HepG2 (cell line): ENCODE data around the gene NEDD4L. TPM values are rescaled to one million over a fixed set of nuclear protein-coding genes. Genes with fewer than 3 reads are reported as not detected.

Experiments used
- GABPB1 ChIP-seq: IDR thresholded peaks from 2 replicates; pipeline ENCODE4 v1.6.1; 2016; ENCODE audit warnings: mild to moderate bottlenecking, missing genetic modification reagents, moderate library complexity, missing compliant biosample characterization
- HDAC6 ChIP-seq: fragments of 200-600 bp; sonication (generic); IDR thresholded peaks from 2 replicates; pipeline ENCODE4 v1.7.0; 2017; ENCODE audit warnings: mild to moderate bottlenecking, antibody characterized with exemption, low read length, low read depth
- HNRNPH1 ChIP-seq: fragments of 200-400 bp; formaldehyde crosslinking; optimal IDR thresholded peaks from 2 replicates; pipeline ENCODE3; 2017; ENCODE audit warnings: mild to moderate bottlenecking, low read depth, low read length
- KDM4B ChIP-seq: sonication (generic); formaldehyde crosslinking; IDR thresholded peaks from 2 replicates; pipeline ENCODE4 v1.4.0; 2020; ENCODE audit warnings: missing genetic modification reagents
- PHF20 ChIP-seq: sonication (generic); formaldehyde crosslinking; IDR thresholded peaks from 2 replicates; pipeline ENCODE4 v1.5.0; 2020; ENCODE audit warnings: mild to moderate bottlenecking, missing genetic modification reagents
- TOE1 ChIP-seq: sonication (generic); formaldehyde crosslinking; IDR thresholded peaks from 2 replicates; pipeline ENCODE4 v1.4.0; 2020; ENCODE audit warnings: mild to moderate bottlenecking, missing genetic modification reagents
- U2AF2 ChIP-seq: fragments of 200-400 bp; formaldehyde crosslinking; IDR thresholded peaks from 2 replicates; pipeline ENCODE4 v1.6.1; 2017; ENCODE audit warnings: low read depth, mild to moderate bottlenecking, low read length
- ZBTB8A ChIP-seq: sonication (generic); formaldehyde crosslinking; IDR thresholded peaks from 2 replicates; pipeline ENCODE4 v1.4.0; 2020; ENCODE audit warnings: mild to moderate bottlenecking, low read depth, missing genetic modification reagents, borderline replicate concordance
- ZIK1 ChIP-seq: sonication (generic); formaldehyde crosslinking; IDR thresholded peaks from 2 replicates; pipeline ENCODE4 v1.5.0; 2020; ENCODE audit warnings: mild to moderate bottlenecking, low read depth, missing genetic modification reagents, borderline replicate concordance
- ZMAT3 ChIP-seq: sonication (generic); formaldehyde crosslinking; conservative IDR thresholded peaks from 2 replicates; pipeline ENCODE4 v1.7.0; 2021; ENCODE audit warnings: missing genetic modification reagents
- ZNF180 ChIP-seq: sonication (generic); formaldehyde crosslinking; IDR thresholded peaks from 2 replicates; pipeline ENCODE4 v1.4.0; 2020; ENCODE audit warnings: low read depth, missing genetic modification reagents, borderline replicate concordance
- ZNF232 ChIP-seq: sonication (generic); formaldehyde crosslinking; IDR thresholded peaks from 2 replicates; pipeline ENCODE4 v1.4.0; 2020; ENCODE audit warnings: missing genetic modification reagents, borderline replicate concordance
- ZNF350 ChIP-seq: sonication (generic); formaldehyde crosslinking; IDR thresholded peaks from 2 replicates; pipeline ENCODE4 v1.4.0; 2020; ENCODE audit warnings: mild to moderate bottlenecking, low read depth, missing genetic modification reagents, borderline replicate concordance
- ZNF496 ChIP-seq: sonication (generic); formaldehyde crosslinking; IDR thresholded peaks from 2 replicates; pipeline ENCODE4 v1.8.1; 2023; ENCODE audit warnings: mild to moderate bottlenecking, moderate library complexity, missing genetic modification reagents; ENCODE audit not compliant: insufficient replicate concordance
- ZNF577 ChIP-seq: sonication (generic); formaldehyde crosslinking; IDR thresholded peaks from 2 replicates; pipeline ENCODE4 v1.4.0; 2020; ENCODE audit warnings: mild to moderate bottlenecking, low read depth, missing genetic modification reagents, borderline replicate concordance
- ZSCAN20 ChIP-seq: sonication (generic); formaldehyde crosslinking; IDR thresholded peaks from 2 replicates; pipeline ENCODE4 v1.4.0; 2020; ENCODE audit warnings: missing genetic modification reagents, mild to moderate bottlenecking, borderline replicate concordance
- polyA plus RNA-seq, 8 experiments: library from polyadenylated mRNA; depleted of rRNA in 3 of 8; stranded (reverse) in 7 of 8; unstranded in 1 of 8; fragments of >200 nt; fragmentation: Illumina TruSeq in 4 of 8; extraction: Trizol in 4 of 8; gene quantifications; 2 replicates each; pipeline versions ENCODE4 v1.2.1 to v1.2.3, GENCODE V29; 2011 to 2016; ENCODE audit warnings: low read depth in 4 of 8, missing spikeins in 1 of 8, mixed read lengths in 1 of 8; ENCODE audit not compliant: insufficient read depth in 1 of 8
- total RNA-seq, 5 experiments: library from RNA; depleted of rRNA; stranded (reverse); fragments of >200 nt; fragmentation: Illumina TruSeq; extraction: Trizol; gene quantifications; 2 replicates each; pipeline ENCODE4 v1.2.3, GENCODE V29; 2016; ENCODE audit warnings: low read depth in 1 of 5
- TF ChIP-seq, protein P1 (sequence below): sonication (generic); formaldehyde crosslinking; conservative IDR thresholded peaks from 2 replicates; pipeline ENCODE4 v1.5.0; 2020; ENCODE audit warnings: missing genetic modification reagents
- TF ChIP-seq, protein P2 (sequence below): sonication (generic); formaldehyde crosslinking; IDR thresholded peaks from 2 replicates; pipeline ENCODE4 v1.5.0; 2020; ENCODE audit warnings: mild to moderate bottlenecking, missing genetic modification reagents

NEDD4L gene
- total and polyA plus RNA-seq, 2 of the 13 experiments (the other 11 are each of a cell fraction or from before 2014, with no cell fraction given) = 168 to 390 TPM

- TF ChIP-seq ZIK1 (CRISPR knock-in tag) (peak; percentile 52; the same call in 1 of the 2 replicates), TOE1 (CRISPR knock-in tag) (peak; percentile 92), ZBTB8A (CRISPR knock-in tag) (peak; percentile 88; the same call in 1 of the 2 replicates), ZNF180 (CRISPR knock-in tag) (peak; percentile 71), PHF20 (CRISPR knock-in tag) (no peak), HDAC6 (no peak), GABPB1 (CRISPR knock-in tag) (peak; percentile 60), U2AF2 (no peak), ZNF496 (no peak), ZNF350 (CRISPR knock-in tag) (peak; percentile 96; the same call in 1 of the 2 replicates), ZSCAN20 (CRISPR knock-in tag) (no peak), ZNF232 (no peak; the same call in 1 of the 2 replicates), ZMAT3 (CRISPR knock-in tag) (peak; percentile 88), KDM4B (CRISPR knock-in tag) (no peak; the same call in none of the 2 replicates), HNRNPH1 (no peak), ZNF577 (CRISPR knock-in tag) (peak; percentile 52; the same call in 1 of the 2 replicates)
- TF ChIP-seq, protein P1, sequence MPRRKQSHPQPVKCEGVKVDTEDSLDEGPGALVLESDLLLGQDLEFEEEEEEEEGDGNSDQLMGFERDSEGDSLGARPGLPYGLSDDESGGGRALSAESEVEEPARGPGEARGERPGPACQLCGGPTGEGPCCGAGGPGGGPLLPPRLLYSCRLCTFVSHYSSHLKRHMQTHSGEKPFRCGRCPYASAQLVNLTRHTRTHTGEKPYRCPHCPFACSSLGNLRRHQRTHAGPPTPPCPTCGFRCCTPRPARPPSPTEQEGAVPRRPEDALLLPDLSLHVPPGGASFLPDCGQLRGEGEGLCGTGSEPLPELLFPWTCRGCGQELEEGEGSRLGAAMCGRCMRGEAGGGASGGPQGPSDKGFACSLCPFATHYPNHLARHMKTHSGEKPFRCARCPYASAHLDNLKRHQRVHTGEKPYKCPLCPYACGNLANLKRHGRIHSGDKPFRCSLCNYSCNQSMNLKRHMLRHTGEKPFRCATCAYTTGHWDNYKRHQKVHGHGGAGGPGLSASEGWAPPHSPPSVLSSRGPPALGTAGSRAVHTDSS (CRISPR knock-in tag) = 0 out of 2 replicates have a peak, but pooled peaks have one; percentile 41
- TF ChIP-seq, protein P2, sequence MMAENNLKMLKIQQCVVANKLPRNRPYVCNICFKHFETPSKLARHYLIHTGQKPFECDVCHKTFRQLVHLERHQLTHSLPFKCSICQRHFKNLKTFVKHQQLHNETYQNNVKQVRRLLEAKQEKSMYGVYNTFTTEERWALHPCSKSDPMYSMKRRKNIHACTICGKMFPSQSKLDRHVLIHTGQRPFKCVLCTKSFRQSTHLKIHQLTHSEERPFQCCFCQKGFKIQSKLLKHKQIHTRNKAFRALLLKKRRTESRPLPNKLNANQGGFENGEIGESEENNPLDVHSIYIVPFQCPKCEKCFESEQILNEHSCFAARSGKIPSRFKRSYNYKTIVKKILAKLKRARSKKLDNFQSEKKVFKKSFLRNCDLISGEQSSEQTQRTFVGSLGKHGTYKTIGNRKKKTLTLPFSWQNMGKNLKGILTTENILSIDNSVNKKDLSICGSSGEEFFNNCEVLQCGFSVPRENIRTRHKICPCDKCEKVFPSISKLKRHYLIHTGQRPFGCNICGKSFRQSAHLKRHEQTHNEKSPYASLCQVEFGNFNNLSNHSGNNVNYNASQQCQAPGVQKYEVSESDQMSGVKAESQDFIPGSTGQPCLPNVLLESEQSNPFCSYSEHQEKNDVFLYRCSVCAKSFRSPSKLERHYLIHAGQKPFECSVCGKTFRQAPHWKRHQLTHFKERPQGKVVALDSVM (CRISPR knock-in tag) = peak; percentile 35
Measured at GRCh38 chr18:58413667-58414628, 369.9 kb downstream of the NEDD4L start (continued).
